ENCODE measurements around the gene ZNF341. TPM values are rescaled to one million over a fixed set of nuclear protein-coding genes. Genes with fewer than 3 reads are reported as not detected.

The ZNF341 gene
- total and polyA plus RNA-seq, 9 of the 15 experiments (the other 6 are each of a cell fraction or from before 2014, with no cell fraction given) = 0.08 to 2.6 (median 1.0) TPM

GRCh38 chr20:33810885-33811775 lies 79.3 kb downstream of the ZNF341 start, which contains the start of gene CHMP4B (continued):
- TF ChIP-seq NONO (IDR thresholded peaks at IDR 0.05; ENCODE audit: low read depth in 2 of 2, low read length in 1 of 2) (peak in 1 of 2 experiments; percentile 85; a peak in 2 of 4 replicates), KDM4B (IDR thresholded peaks at IDR 0.05; ENCODE audit: borderline replicate concordance in 2 of 2, low read depth in 1 of 2) (peak in 1 of 2 experiments; percentile 54; a peak in 1 of 4 replicates), FOXM1 (IDR thresholded peaks at IDR 0.05; ENCODE audit: low read depth) (no peak), FOXM1 (CRISPR knock-in tag; IDR thresholded peaks at IDR 0.05; ENCODE audit: low read depth) (no peak; the same call in 1 of the 2 replicates), MAX (CRISPR knock-in tag; IDR thresholded peaks at IDR 0.05) (peak; percentile 74), HDAC6 (IDR thresholded peaks at IDR 0.05; ENCODE audit: low read depth, low read length) (no peak), NFIX (CRISPR knock-in tag; IDR thresholded peaks at IDR 0.05; ENCODE audit: low read depth) (no peak), C11orf30 (IDR thresholded peaks at IDR 0.05; ENCODE audit: low read depth) (peak; percentile 71), ZNF212 (CRISPR knock-in tag; IDR thresholded peaks at IDR 0.05) (no peak), MEF2A (IDR thresholded peaks at IDR 0.05; ENCODE audit: control insufficient read depth, low read depth, low read length) (no peak), ESRRB (CRISPR knock-in tag; IDR thresholded peaks at IDR 0.05; ENCODE audit: borderline replicate concordance) (no peak), MYNN (IDR thresholded peaks at IDR 0.05) (no peak), MYNN (CRISPR knock-in tag; IDR thresholded peaks at IDR 0.05) (no peak), NFYB (IDR thresholded peaks at IDR 0.05; ENCODE audit: extremely low read depth, insufficient read length) (no peak), HSF4 (CRISPR knock-in tag; IDR thresholded peaks at IDR 0.05; ENCODE audit: borderline replicate concordance) (no peak), ASH1L (IDR thresholded peaks at IDR 0.05; ENCODE audit: borderline replicate concordance, low read depth, partially characterized antibody) (peak; percentile 76), GTF2B (IDR thresholded peaks at IDR 0.05; ENCODE audit: extremely low read depth, insufficient read length) (no peak), ZKSCAN3 (CRISPR knock-in tag; IDR thresholded peaks at IDR 0.05) (no peak), PATZ1 (CRISPR knock-in tag; IDR thresholded peaks at IDR 0.05; ENCODE audit: borderline replicate concordance) (no peak), E4F1 (CRISPR knock-in tag; IDR thresholded peaks at IDR 0.05; ENCODE audit: borderline replicate concordance) (no peak), HES1 (IDR thresholded peaks at IDR 0.05; ENCODE audit: low read depth) (no peak)

Data from K562 (cell line).